Neuronal stem cell (in vitro differentiated cells): ENCODE measurements around the gene OXLD1.

ENCODE experiments used
- DNase-seq: peaks from one replicate; pipeline ENCODE4 v3.0.0-alpha.2; 2013; ENCODE audit warnings: low spot score
- H2AFZ ChIP-seq: one replicate; pipeline ENCODE4 v1.6.1; 2013; ENCODE audit warnings: mild to moderate bottlenecking, low read length, inconsistent platforms
- H2AK5ac ChIP-seq: 2 replicates; pipeline ENCODE4 v1.6.1; 2013; ENCODE audit warnings: low read depth, mild to moderate bottlenecking, inconsistent platforms, low read length, moderate library complexity, mixed read lengths
- H2BK120ac ChIP-seq: 2 replicates; pipeline ENCODE4 v1.6.1; 2013; ENCODE audit warnings: low read depth, mild to moderate bottlenecking, inconsistent platforms, low read length, moderate library complexity, mixed read lengths
- H2BK12ac ChIP-seq: one replicate; pipeline ENCODE4 v1.6.1; 2013; ENCODE audit warnings: low read length, inconsistent platforms
- H2BK15ac ChIP-seq: 2 replicates; pipeline ENCODE4 v1.6.1; 2013; ENCODE audit warnings: mild to moderate bottlenecking, low read length, inconsistent platforms, mixed read lengths
- H2BK5ac ChIP-seq: one replicate; pipeline ENCODE4 v1.6.1; 2013; ENCODE audit warnings: inconsistent platforms, mild to moderate bottlenecking, low read length, moderate library complexity
- H3K14ac ChIP-seq: one replicate; pipeline ENCODE4 v1.6.1; 2013; ENCODE audit warnings: low read length, inconsistent platforms
- H3K18ac ChIP-seq: 2 replicates; pipeline ENCODE4 v1.6.1; 2013; ENCODE audit warnings: low read length, inconsistent platforms
- H3K23ac ChIP-seq: 2 replicates; pipeline ENCODE4 v1.6.1; 2013; ENCODE audit warnings: low read depth, mild to moderate bottlenecking, mixed read lengths, low read length, inconsistent platforms; ENCODE audit not compliant: poor library complexity
- H3K27ac ChIP-seq: replicated peaks from 3 replicates; pipeline ENCODE4 v1.5.1; 2013; ENCODE audit warnings: low read length, inconsistent platforms
- H3K27me3 ChIP-seq, 3 experiments: 2 replicates each; pipeline ENCODE4 v1.6.1; 2013; ENCODE audit warnings: low read length in 3 of 3, mild to moderate bottlenecking in 2 of 3, inconsistent platforms in 1 of 3, low read depth in 1 of 3, mixed read lengths in 1 of 3, moderate library complexity in 1 of 3; ENCODE audit not compliant: control insufficient read depth in 3 of 3, insufficient read depth in 3 of 3
- H3K36me3 ChIP-seq, 2 donors: replicated peaks in 1 of 2; 2 replicates each; pipeline ENCODE4 v1.6.1; 2013; ENCODE audit warnings: low read length in 2 of 2; ENCODE audit not compliant: control insufficient read depth in 2 of 2, insufficient read depth in 2 of 2
- H3K4ac ChIP-seq: 2 replicates; pipeline ENCODE4 v1.6.1; 2013; ENCODE audit warnings: inconsistent platforms, mild to moderate bottlenecking, low read length, moderate library complexity
- H3K4me1 ChIP-seq, 2 donors: 1 replicate in 1 of 2; 2 replicates in 1 of 2; pipeline ENCODE4 v1.6.1; 2013; ENCODE audit warnings: low read length in 2 of 2, low read depth in 1 of 2; ENCODE audit not compliant: control insufficient read depth in 2 of 2, insufficient read depth in 1 of 2
- H3K4me2 ChIP-seq: one replicate; pipeline ENCODE4 v1.6.1; 2013; ENCODE audit warnings: mild to moderate bottlenecking, low read length, inconsistent platforms; ENCODE audit not compliant: insufficient read depth, poor library complexity, severe bottlenecking
- H3K4me3 ChIP-seq, 2 donors: 2 replicates each; pipeline ENCODE4 v1.5.1; 2013; ENCODE audit warnings: low read length in 2 of 2, mild to moderate bottlenecking in 2 of 2, inconsistent platforms in 1 of 2, moderate library complexity in 1 of 2
- H3K79me1 ChIP-seq: one replicate; pipeline ENCODE4 v1.6.1; 2013; ENCODE audit warnings: low read depth, mild to moderate bottlenecking, inconsistent platforms, low read length, moderate library complexity
- H3K9ac ChIP-seq: one replicate; pipeline ENCODE4 v1.6.1; 2013; ENCODE audit warnings: mild to moderate bottlenecking, low read depth, low read length, inconsistent platforms; ENCODE audit not compliant: poor library complexity
- H3K9me3 ChIP-seq, 2 donors: replicated peaks in 1 of 2; 2 replicates each; pipeline versions ENCODE3 to v1.6.1; 2013; ENCODE audit warnings: low read length in 2 of 2, mild to moderate bottlenecking in 2 of 2, inconsistent platforms in 1 of 2, low read depth in 1 of 2, mixed read lengths in 1 of 2, moderate library complexity in 1 of 2; ENCODE audit not compliant: control insufficient read depth in 2 of 2, insufficient read depth in 1 of 2
- H4K8ac ChIP-seq: one replicate; pipeline ENCODE4 v1.6.1; 2013; ENCODE audit warnings: low read depth, mild to moderate bottlenecking, inconsistent platforms, low read length, moderate library complexity
- H4K91ac ChIP-seq: one replicate; pipeline ENCODE4 v1.6.1; 2013; ENCODE audit warnings: low read length, low read depth, mild to moderate bottlenecking, inconsistent platforms; ENCODE audit not compliant: poor library complexity
- WGBS, 2 donors: extraction: QIAGEN DNeasy Blood & Tissue Kit; methylation state at CpG; one replicate each; pipeline ENCODE4 v1.1.7; 2013; ENCODE audit warnings: missing lambda C conversion rate in 2 of 2, mixed read lengths in 1 of 2; ENCODE audit not compliant: insufficient read length in 2 of 2, insufficient replicate concordance in 1 of 2; ENCODE audit errors: extremely low coverage in 2 of 2; 5-methylcytosine and 5-hydroxymethylcytosine counted together

OXLD1 gene

DNA sequence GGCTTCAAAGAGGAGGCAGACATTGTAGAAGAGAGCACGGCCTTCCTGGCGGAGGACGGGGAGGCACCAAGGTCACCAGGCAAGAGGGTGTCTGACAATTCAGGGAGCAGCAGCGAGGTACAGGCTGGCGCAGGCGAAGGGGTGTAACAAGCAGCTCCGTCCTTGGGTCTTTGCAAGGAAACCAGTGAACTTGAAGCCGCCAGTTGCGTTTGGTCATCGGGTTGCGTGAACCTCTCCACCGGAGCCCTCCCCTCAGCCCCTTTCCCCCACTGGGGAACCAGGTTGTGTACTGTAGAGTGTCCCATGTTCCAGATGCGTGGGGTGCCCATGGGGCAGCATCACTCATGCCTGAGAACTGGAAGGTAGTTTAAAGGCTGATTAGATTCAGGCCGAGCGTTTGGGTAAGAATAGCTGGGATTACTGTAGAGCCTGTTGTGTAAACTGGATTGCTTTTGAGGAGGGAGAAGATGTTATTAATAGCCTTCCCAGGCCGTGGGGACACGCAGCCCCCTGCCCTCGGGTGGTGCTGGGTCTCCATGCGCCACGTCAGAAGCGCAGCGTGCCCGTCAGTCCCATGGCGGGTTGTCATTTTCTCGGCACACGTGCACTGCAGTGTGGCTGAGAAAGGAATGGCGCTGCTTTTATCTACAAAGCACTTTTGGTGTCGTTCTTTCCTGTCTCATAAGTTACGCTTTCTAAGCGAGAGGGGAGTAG is 39.3 kb upstream of the OXLD1 start:
- H3K36me3 ChIP-seq: peaks cover 39 to 64% of the 10 kb centered on the region in 2 donors
- no peak for DNase-seq
- H4K91ac ChIP-seq: no peak overlapping the region
- H3K9me3 ChIP-seq: no peaks in the 10 kb centered on the region
- H2BK120ac ChIP-seq: no peak overlapping the region
- H3K27ac ChIP-seq: no peak overlapping the region
- H3K18ac ChIP-seq: no peak overlapping the region
- WGBS, 2 donors: no CpG with 5 or more reads among the region's 30 CpGs
- H3K27me3 ChIP-seq: peaks cover 0 to 6% (median 0%) of the 10 kb centered on the region in 3 experiments
- H2BK5ac ChIP-seq: no peak overlapping the region
- no peak overlapping the region for H3K9ac ChIP-seq
- no peak overlapping the region for H3K4me2 ChIP-seq
- no peak overlapping the region for H3K4ac ChIP-seq
- H3K4me1 ChIP-seq: peaks cover 15 to 23% of the 10 kb centered on the region in 2 donors
- peak overlapping the region in 1 of 2 donors; percentile 4 for H3K4me3 ChIP-seq
- no peak overlapping the region for H2AK5ac ChIP-seq
- H2BK15ac ChIP-seq: no peak overlapping the region
- H3K23ac ChIP-seq: no peak overlapping the region
- no peak overlapping the region for H2BK12ac ChIP-seq
- H2AFZ ChIP-seq: no peak overlapping the region
- H4K8ac ChIP-seq: no peak overlapping the region
- H3K79me1 ChIP-seq: peaks cover 35% of the 10 kb centered on the region
- H3K14ac ChIP-seq: no peak overlapping the region

DNA sequence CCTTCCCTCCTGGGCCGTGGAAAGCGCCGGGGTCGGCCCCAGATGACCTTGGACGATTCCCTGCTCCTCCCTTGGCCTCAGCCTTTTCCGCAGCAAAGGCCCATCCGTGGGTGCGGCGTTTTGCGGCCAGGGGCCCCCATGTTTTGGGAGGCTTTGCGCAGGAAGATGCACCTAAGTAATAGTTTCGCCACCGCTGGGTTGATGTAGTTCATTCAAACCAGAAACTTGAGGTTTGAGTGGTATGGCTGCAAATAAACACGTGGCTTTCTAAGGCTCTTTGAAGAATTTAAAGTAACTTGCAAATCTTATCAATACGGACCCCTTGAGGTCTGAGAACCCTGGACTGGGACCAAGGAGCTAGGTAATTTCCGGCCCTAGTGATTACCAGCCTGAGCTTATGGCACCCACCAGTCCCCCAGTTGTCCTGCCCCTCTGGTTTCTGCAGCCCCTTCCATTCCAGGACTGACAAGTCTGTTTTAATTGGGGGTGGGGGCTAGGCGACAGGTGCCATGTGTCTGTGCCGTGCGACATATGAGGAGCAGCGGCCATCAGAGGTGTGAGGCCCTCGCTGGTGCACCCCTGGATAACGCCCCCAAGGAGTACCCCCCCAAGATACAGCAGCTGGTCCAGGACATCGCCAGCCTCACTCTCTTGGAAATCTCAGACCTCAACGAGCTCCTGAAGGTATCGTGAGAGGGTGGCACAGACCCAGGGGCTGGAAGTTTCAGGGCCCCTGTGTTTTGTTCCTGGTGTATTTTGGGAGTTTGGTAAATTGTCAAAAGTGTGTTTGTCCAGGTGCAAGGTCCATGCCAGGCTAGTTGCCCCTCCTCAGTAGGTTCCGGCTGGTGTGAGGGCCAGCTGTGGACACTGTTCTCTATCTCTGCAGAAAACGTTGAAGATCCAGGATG is 37.6 kb upstream of the OXLD1 start:
- H2BK12ac ChIP-seq: no peak overlapping the region
- peaks cover 42 to 78% of the 10 kb centered on the region in 2 donors for H3K36me3 ChIP-seq
- H4K91ac ChIP-seq: no peak overlapping the region
- H3K18ac ChIP-seq: peak overlapping the region; percentile 93
- H3K4me1 ChIP-seq: peaks cover 10 to 23% of the 10 kb centered on the region in 2 donors
- whole genome bisulfite sequencing, 2 donors: no CpG with 5 or more reads among the region's 27 CpGs
- no peaks in the 10 kb centered on the region for H3K9me3 ChIP-seq
- H3K9ac ChIP-seq: peak overlapping the region; percentile 96
- peak overlapping the region; percentile 77 for H2BK5ac ChIP-seq
- peak overlapping the region; percentile 66 for H3K23ac ChIP-seq
- H4K8ac ChIP-seq: no peak overlapping the region
- no peak overlapping the region for H3K14ac ChIP-seq
- peaks cover 36% of the 10 kb centered on the region for H3K79me1 ChIP-seq
- H2BK120ac ChIP-seq: no peak overlapping the region
- peak overlapping the region; percentile 67 for H3K4me2 ChIP-seq
- peak overlapping the region; percentile 85 for H2AK5ac ChIP-seq
- no peak overlapping the region for H2BK15ac ChIP-seq
- peak overlapping the region; percentile 98 to 99 for H3K4me3 ChIP-seq
- H3K4ac ChIP-seq: peak overlapping the region; percentile 10
- DNase-seq: no peak
- H3K27me3 ChIP-seq: no peaks in the 10 kb centered on the region
- no peak overlapping the region for H3K27ac ChIP-seq
- H2AFZ ChIP-seq: peak overlapping the region; percentile 83

DNA sequence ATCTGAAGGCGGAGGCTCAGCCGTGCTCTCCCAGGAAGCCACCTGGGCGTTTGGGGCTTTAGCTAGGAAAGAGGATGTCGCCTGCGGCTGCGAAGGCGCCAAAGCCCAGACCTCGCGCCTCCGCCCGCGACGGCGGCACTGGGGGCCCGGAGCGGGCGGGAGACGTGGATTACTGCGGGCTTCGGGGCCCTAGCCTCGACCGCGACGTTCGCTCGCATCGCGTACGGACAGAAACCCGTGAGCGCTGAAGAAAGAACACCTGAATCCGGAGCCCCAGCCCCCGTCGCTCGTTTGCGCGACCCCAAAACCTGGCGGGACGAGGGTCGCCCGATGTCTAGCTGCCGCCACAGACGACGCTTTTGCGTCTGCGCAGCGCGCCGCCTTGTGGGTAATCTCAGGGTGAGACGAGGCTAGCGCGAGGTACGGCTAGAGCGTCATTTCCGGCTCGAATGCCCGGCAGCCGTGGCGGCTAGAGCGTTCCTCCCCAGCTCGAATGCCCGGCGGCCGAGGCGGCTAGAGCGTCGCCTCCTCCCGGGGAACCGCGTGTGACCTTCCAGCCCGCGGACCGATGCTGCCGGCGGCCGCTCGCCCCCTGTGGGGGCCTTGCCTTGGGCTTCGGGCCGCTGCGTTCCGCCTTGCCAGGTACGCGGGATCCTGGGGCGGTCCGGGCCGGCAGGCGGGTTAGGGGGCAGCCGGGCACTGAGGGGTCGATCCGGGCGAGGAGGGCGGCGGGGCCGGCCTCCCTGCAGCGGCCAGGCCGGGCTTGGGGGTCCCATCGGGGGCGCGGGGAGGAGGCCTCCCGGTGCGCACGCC is 36.7 kb upstream of the OXLD1 start, which contains the start of gene MRPL12:
MRPL12 (plus strand) TSS at position 434 of the 813 bp plus-strand sequence; CDS start at position 569, 135 bp downstream.
- no peaks in the 10 kb centered on the region for H3K9me3 ChIP-seq
- no peak within 1 kb of the TSS for H2BK12ac ChIP-seq
- H3K4me3 ChIP-seq: peak within 1 kb of the TSS; percentile 98 to 99
- DNase-seq: peak; percentile 93
- H3K79me1 ChIP-seq: peaks cover 36% of the 10 kb centered on the region
- H3K9ac ChIP-seq: peak within 1 kb of the TSS; percentile 97
- H2BK5ac ChIP-seq: peak within 1 kb of the TSS; percentile 77
- H3K4me1 ChIP-seq: peaks cover 10 to 23% of the 10 kb centered on the region in 2 donors
- H2BK15ac ChIP-seq: peak within 1 kb of the TSS; percentile 81
- H4K91ac ChIP-seq: no peak within 1 kb of the TSS
- peak within 1 kb of the TSS; percentile 82 for H4K8ac ChIP-seq
- H3K23ac ChIP-seq: peak within 1 kb of the TSS; percentile 66
- H3K36me3 ChIP-seq: peaks cover 45 to 78% of the 10 kb centered on the region in 2 donors
- H3K18ac ChIP-seq: peak within 1 kb of the TSS; percentile 93
- H2BK120ac ChIP-seq: no peak within 1 kb of the TSS
- peak within 1 kb of the TSS; percentile 83 for H2AFZ ChIP-seq
- peak within 1 kb of the TSS; percentile 97 for H3K4me2 ChIP-seq
- H3K4ac ChIP-seq: peak within 1 kb of the TSS; percentile 46
- H2AK5ac ChIP-seq: peak within 1 kb of the TSS; percentile 96
- peak within 1 kb of the TSS; percentile 71 for H3K14ac ChIP-seq
- no peaks in the 10 kb centered on the region for H3K27me3 ChIP-seq
- H3K27ac ChIP-seq: peak within 1 kb of the TSS; percentile 51
- no CpG with 5 or more reads among the region's 102 CpGs for WGBS, 2 donors
